Measurements from ENCODE around the gene ATF2. TPM values are rescaled to one million over a fixed set of nuclear protein-coding genes. Genes with fewer than 3 reads are reported as not detected.
"Not testable (repeated sequence)": the region's sequence is repeated elsewhere in the genome, so short reads cannot be mapped to it uniquely, and the experiment has no call there.

The ATF2 gene
- total RNA-seq, 2 experiments from 2014 or later: 42.9 to 48.4 TPM

- DNase-seq (no peak), ATAC-seq (no peak)
- CTCF ChIA-PET: interaction anchor here (1.3 kb wide), 1 partner anchor 20 kb away, joined by 3 read pairs; no protein-coding TSS in a partner anchor
- no peaks in the 10 kb centered on the region for H3K27me3 Mint-ChIP-seq
- no peaks in the 10 kb centered on the region for H3K9me3 Mint-ChIP-seq
- peaks cover 37% of the 10 kb centered on the region for H3K4me1 Mint-ChIP-seq (ENCODE audit: low read depth)
- no peak for TF ChIP-seq CTCF (IDR thresholded peaks at IDR 0.05)
- H3K36me3 Mint-ChIP-seq (ENCODE audit: low read depth): peaks cover 33% of the 10 kb centered on the region
- no peak overlapping the region for H3K27ac Mint-ChIP-seq
- POLR2A ChIA-PET: no interaction called here
- intact Hi-C loops (cut with micrococcal nuclease): no loop called here
- no peak overlapping the region for H3K4me3 Mint-ChIP-seq
These were observed 32.8 kb downstream of the ATF2 start for GRCh38 chr2:175135177-175135576.

- Mint-ChIP-seq H3K4me3 (no peak overlapping the region), H3K27ac (no peak overlapping the region), H3K27me3 (no peaks in the 10 kb centered on the region), H3K4me1 (ENCODE audit: low read depth) (peaks cover 14% of the 10 kb centered on the region), H3K36me3 (ENCODE audit: low read depth) (peaks cover 33% of the 10 kb centered on the region), H3K9me3 (no peaks in the 10 kb centered on the region)
- TF ChIP-seq CTCF (IDR thresholded peaks at IDR 0.05): no peak
- no peak for ATAC-seq
- ChIA-PET CTCF (no interaction called here), POLR2A (no interaction called here)
- no peak for DNase-seq
- intact Hi-C loops (cut with micrococcal nuclease): no loop called here
These were observed 36.8 kb downstream of the ATF2 start for GRCh38 chr2:175131252-175131651.

GRCh38 chr2:175126661-175127060 is 41.3 kb downstream of the ATF2 start:
- intact Hi-C loops (cut with micrococcal nuclease): no loop called here
- ChIA-PET CTCF (no interaction called here), POLR2A (no interaction called here)
- no peak for TF ChIP-seq CTCF (IDR thresholded peaks at IDR 0.05)
- Mint-ChIP-seq H3K36me3 (ENCODE audit: low read depth) (peaks cover 23% of the 10 kb centered on the region), H3K9me3 (no peaks in the 10 kb centered on the region), H3K4me1 (ENCODE audit: low read depth) (peaks cover 9% of the 10 kb centered on the region), H3K4me3 (no peak overlapping the region), H3K27ac (no peak overlapping the region), H3K27me3 (no peaks in the 10 kb centered on the region)
- ATAC-seq: no peak
- DNase-seq: no peak

GRCh38 chr2:175123254-175123653 is 44.7 kb downstream of the ATF2 start:
- ChIA-PET CTCF (interaction anchor here (1.0 kb wide), 1 partner anchor 11 kb away, joined by 5 read pairs; no protein-coding TSS in a partner anchor), POLR2A (no interaction called here)
- ATAC-seq (no peak), DNase-seq (no peak)
- TF ChIP-seq CTCF (IDR thresholded peaks at IDR 0.05): no peak
- H3K27me3 Mint-ChIP-seq: no peaks in the 10 kb centered on the region
- no peak overlapping the region for H3K27ac Mint-ChIP-seq
- no peak overlapping the region for H3K4me3 Mint-ChIP-seq
- H3K4me1 Mint-ChIP-seq (ENCODE audit: low read depth): peaks cover 9% of the 10 kb centered on the region
- H3K9me3 Mint-ChIP-seq: no peaks in the 10 kb centered on the region
- intact Hi-C loops (cut with micrococcal nuclease): no loop called here
- peaks cover 11% of the 10 kb centered on the region for H3K36me3 Mint-ChIP-seq (ENCODE audit: low read depth)

- ATAC-seq (peak; percentile 60), DNase-seq (no peak)
- Mint-ChIP-seq H3K27ac (peak overlapping the region; percentile 32), H3K9me3 (no peaks in the 10 kb centered on the region), H3K27me3 (no peaks in the 10 kb centered on the region), H3K4me1 (ENCODE audit: low read depth) (peaks cover 3% of the 10 kb centered on the region), H3K36me3 (ENCODE audit: low read depth) (peaks cover 30% of the 10 kb centered on the region), H3K4me3 (no peak overlapping the region)
- intact Hi-C loops (cut with micrococcal nuclease): no loop called here
- CTCF ChIA-PET: interaction anchor here (0.7 to 1.7 kb wide), 10 partner anchors 10 to 139 kb away, joined by 3 to 6 read pairs (median 4); no protein-coding TSS in a partner anchor
- peak; percentile 93 for TF ChIP-seq CTCF (IDR thresholded peaks at IDR 0.05)
- POLR2A ChIA-PET: no interaction called here
These were observed 56.8 kb downstream of the ATF2 start for GRCh38 chr2:175111200-175111657.

- POLR2A ChIA-PET; intact Hi-C loops (cut with micrococcal nuclease); DNase-seq; CTCF ChIA-PET; H3K4me3 Mint-ChIP-seq; H3K9me3 Mint-ChIP-seq; H3K27me3 Mint-ChIP-seq; ATAC-seq; H3K27ac Mint-ChIP-seq; H3K4me1 Mint-ChIP-seq (ENCODE audit: low read depth): not testable (repeated sequence)
- H3K36me3 Mint-ChIP-seq (ENCODE audit: low read depth): peaks cover 31% of the 10 kb centered on the region
These were observed 59.9 kb downstream of the ATF2 start for GRCh38 chr2:175108091-175108490.
